ENCODE measurements around the gene MPC1. TPM values are rescaled to one million over a fixed set of nuclear protein-coding genes. Genes with fewer than 3 reads are reported as not detected.

MPC1 gene
- 10 to 100 TPM; 22.5 to 22.9 TPM for total RNA-seq

GRCh38 chr6:166382933-166383801, at the start of gene MPC1:
MPC1 (minus strand) TSS chr6:166382940; CDS start chr6:166382876, 64 bp downstream.
- ChIA-PET CTCF (interaction anchor here (1.0 to 1.4 kb wide), 2 partner anchors 41 to 70 kb away, joined by 3 to 4 read pairs; no protein-coding TSS in a partner anchor), POLR2A (interaction anchor here (1.5 kb wide), 1 partner anchor 41 kb away, joined by 3 read pairs; no protein-coding TSS in a partner anchor)
- DNase-seq: peak; percentile 96
- Mint-ChIP-seq H3K27ac (peak within 1 kb of the TSS; percentile 74), H3K4me3 (peak within 1 kb of the TSS; percentile 87), H3K36me3 (no peaks in the 10 kb centered on the region), H3K4me1 (ENCODE audit: low read depth) (peaks cover 7% of the 10 kb centered on the region), H3K9me3 (no peaks in the 10 kb centered on the region), H3K27me3 (no peaks in the 10 kb centered on the region)
- intact Hi-C loops (cut with micrococcal nuclease): loop anchor here (1.0 to 10.0 kb wide), 7 partner anchors 18 to 574 kb away; partner anchors contain the start of gene RNASET2

DNA sequence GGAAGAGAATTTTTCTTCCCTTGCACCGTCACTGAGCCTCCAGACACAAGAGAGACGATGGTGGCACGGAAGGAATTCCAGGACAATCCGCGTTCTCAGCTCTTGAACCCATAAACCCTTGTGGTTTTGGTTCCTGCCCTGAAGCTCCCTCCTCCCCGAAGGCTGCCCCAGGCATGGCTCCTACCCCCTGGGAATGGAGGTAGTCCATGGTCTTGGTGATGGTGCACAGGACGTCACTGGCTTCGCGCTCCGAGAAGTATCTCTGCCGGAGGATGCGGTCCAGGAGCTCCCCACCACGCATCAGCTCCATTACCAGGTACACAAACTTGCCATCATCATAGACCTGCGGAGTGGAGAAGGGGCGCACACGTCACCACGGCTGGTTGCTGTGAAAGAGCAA, 47.5 kb upstream of the MPC1 start:
- no peak for DNase-seq
- intact Hi-C loops (cut with micrococcal nuclease): no loop called here
- Mint-ChIP-seq H3K4me1 (ENCODE audit: low read depth) (peaks cover under 1% of the 10 kb centered on the region), H3K9me3 (peaks cover 4% of the 10 kb centered on the region), H3K27me3 (no peaks in the 10 kb centered on the region), H3K36me3 (peaks cover 4% of the 10 kb centered on the region), H3K4me3 (no peak overlapping the region), H3K27ac (no peak overlapping the region)
- POLR2A ChIA-PET: no interaction called here
- CTCF ChIA-PET: no interaction called here

DNA sequence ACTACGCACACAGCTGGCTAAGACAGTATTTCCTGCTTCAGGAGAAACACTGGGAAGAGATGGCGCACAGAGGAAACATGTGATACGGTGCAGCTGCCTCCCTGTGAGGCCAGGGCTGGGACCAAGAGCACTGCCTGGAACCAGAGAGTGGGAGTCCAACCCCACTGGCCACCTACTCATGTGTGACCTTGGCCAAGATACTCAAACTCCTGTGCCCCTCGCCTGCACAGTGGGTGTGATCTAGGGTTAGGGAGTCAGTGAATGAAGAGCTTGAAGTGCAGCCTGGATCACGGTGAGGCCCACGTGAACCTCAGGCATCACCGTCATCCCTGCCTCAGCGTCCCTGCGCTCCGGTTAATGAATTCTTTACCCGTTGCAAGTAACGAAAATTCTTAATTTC, 41.7 kb upstream of the MPC1 start:
- Mint-ChIP-seq H3K27ac (no peak overlapping the region), H3K27me3 (no peaks in the 10 kb centered on the region), H3K4me3 (no peak overlapping the region), H3K36me3 (peaks cover 1% of the 10 kb centered on the region), H3K4me1 (ENCODE audit: low read depth) (peaks cover 11% of the 10 kb centered on the region), H3K9me3 (peaks cover 2% of the 10 kb centered on the region)
- no peak for DNase-seq
- ChIA-PET POLR2A (no interaction called here), CTCF (no interaction called here)
- intact Hi-C loops (cut with micrococcal nuclease): no loop called here

- CTCF ChIA-PET: no interaction called here
These were observed 41.0 kb upstream of the MPC1 start for GRCh38 chr6:166423781-166424180.

GRCh38 chr6:166423051-166423745, 40.5 kb upstream of the MPC1 start:
- Mint-ChIP-seq H3K27ac (no peak overlapping the region), H3K36me3 (no peaks in the 10 kb centered on the region), H3K4me3 (no peak overlapping the region), H3K4me1 (ENCODE audit: low read depth) (peaks cover 24% of the 10 kb centered on the region), H3K9me3 (no peaks in the 10 kb centered on the region), H3K27me3 (no peaks in the 10 kb centered on the region)
- POLR2A ChIA-PET: no interaction called here
- DNase-seq: no peak
- intact Hi-C loops (cut with micrococcal nuclease): no loop called here
- CTCF ChIA-PET: no interaction called here

More at GRCh38 chr6:166423781-166424180, 41.0 kb upstream of the MPC1 start:
- Mint-ChIP-seq H3K27ac (no peak overlapping the region), H3K9me3 (peaks cover 2% of the 10 kb centered on the region), H3K4me3 (no peak overlapping the region), H3K27me3 (no peaks in the 10 kb centered on the region), H3K36me3 (peaks cover 1% of the 10 kb centered on the region), H3K4me1 (ENCODE audit: low read depth) (peaks cover 18% of the 10 kb centered on the region)
- DNase-seq: no peak
- intact Hi-C loops (cut with micrococcal nuclease): no loop called here
- POLR2A ChIA-PET: no interaction called here

DNA sequence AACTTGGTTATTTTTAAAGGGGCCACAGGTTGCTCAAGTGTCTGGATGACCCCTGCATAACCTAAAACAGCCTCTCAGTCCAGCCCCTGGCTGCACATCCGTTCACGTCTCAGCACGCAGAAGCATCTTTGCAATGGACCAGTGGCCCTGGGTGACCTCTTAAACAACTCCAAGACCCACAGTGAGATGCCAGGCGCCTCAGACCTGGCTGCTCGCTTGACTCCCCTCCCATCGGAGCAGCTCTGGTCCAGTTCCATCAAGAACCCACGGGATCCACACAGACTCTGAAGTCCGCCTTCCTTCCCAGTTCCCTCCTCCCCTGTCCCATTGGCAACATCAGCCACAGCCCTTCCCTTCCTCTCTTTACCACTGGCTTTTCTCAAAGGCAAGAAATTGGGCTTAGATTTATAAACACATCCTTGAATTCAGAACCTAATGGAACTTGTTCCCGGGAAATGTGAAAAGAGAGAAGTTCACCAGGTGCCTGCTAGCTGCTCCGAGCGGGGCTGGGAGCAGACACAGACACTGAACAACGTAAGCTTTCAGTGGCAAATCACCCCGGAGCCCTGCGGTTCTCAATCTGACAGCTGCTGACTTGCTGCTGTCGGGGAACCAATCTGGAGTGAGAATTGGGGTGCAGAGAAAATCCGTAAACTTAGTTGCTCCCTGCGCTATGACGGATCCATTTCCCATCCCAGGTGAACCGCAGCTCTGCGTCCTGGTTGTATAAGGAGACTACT, 39.6 kb upstream of the MPC1 start:
- Mint-ChIP-seq H3K36me3 (no peaks in the 10 kb centered on the region), H3K4me1 (ENCODE audit: low read depth) (peaks cover 32% of the 10 kb centered on the region), H3K27me3 (no peaks in the 10 kb centered on the region), H3K4me3 (no peak overlapping the region), H3K27ac (no peak overlapping the region), H3K9me3 (no peaks in the 10 kb centered on the region)
- CTCF ChIA-PET: no interaction called here
- POLR2A ChIA-PET: no interaction called here
- no peak for DNase-seq
- intact Hi-C loops (cut with micrococcal nuclease): no loop called here

- intact Hi-C loops (cut with micrococcal nuclease): no loop called here
These were observed 37.6 kb upstream of the MPC1 start for GRCh38 chr6:166420351-166420750.

DNA sequence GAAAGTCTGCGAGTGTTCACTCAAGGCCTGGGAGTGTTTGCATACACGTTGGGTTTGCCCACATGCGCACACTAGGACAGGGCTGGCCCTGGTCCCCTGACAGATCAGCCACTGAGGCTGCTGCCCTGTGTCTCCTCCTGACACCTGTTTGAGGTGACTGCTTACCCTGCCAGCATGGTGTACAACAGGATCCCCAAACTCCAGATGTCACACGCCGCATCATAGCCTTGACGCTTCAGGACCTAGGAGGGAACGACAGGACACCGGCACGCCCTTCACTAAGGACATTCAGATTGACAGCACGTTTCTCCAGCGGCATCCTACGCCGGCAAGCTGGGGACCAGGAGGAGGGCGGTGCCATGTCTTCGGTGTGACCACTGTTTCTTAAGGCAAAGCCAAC, 37.0 kb upstream of the MPC1 start:
- H3K27ac Mint-ChIP-seq: peak overlapping the region; percentile 73
- no peak overlapping the region for H3K4me3 Mint-ChIP-seq
- H3K36me3 Mint-ChIP-seq: peaks cover 12% of the 10 kb centered on the region
- POLR2A ChIA-PET: no interaction called here
- CTCF ChIA-PET: interaction anchor here (1.1 kb wide), 1 partner anchor 19 kb away, joined by 3 read pairs; no protein-coding TSS in a partner anchor
- H3K27me3 Mint-ChIP-seq: no peaks in the 10 kb centered on the region
- peaks cover 14% of the 10 kb centered on the region for H3K9me3 Mint-ChIP-seq
- H3K4me1 Mint-ChIP-seq (ENCODE audit: low read depth): peaks cover 57% of the 10 kb centered on the region
- DNase-seq: no peak
- intact Hi-C loops (cut with micrococcal nuclease): loop anchor here (1.0 to 10.0 kb wide), 4 partner anchors 8 to 535 kb away; partner anchors contain the start of genes RNASET2 and SFT2D1

More at GRCh38 chr6:166420351-166420750, 37.6 kb upstream of the MPC1 start:
- H3K27me3 Mint-ChIP-seq: no peaks in the 10 kb centered on the region
- POLR2A ChIA-PET: no interaction called here
- peaks cover 12% of the 10 kb centered on the region for H3K36me3 Mint-ChIP-seq
- peaks cover 52% of the 10 kb centered on the region for H3K4me1 Mint-ChIP-seq (ENCODE audit: low read depth)
- CTCF ChIA-PET: interaction anchor here (1.2 kb wide), 1 partner anchor 20 kb away, joined by 3 read pairs; no protein-coding TSS in a partner anchor
- H3K9me3 Mint-ChIP-seq: peaks cover 14% of the 10 kb centered on the region
- H3K27ac Mint-ChIP-seq: no peak overlapping the region
- DNase-seq: no peak
- no peak overlapping the region for H3K4me3 Mint-ChIP-seq

- Mint-ChIP-seq H3K9me3 (peaks cover 14% of the 10 kb centered on the region), H3K36me3 (peaks cover 12% of the 10 kb centered on the region), H3K27ac (peak overlapping the region; percentile 73), H3K27me3 (no peaks in the 10 kb centered on the region), H3K4me3 (peak overlapping the region; percentile 4), H3K4me1 (ENCODE audit: low read depth) (peaks cover 62% of the 10 kb centered on the region)
- ChIA-PET POLR2A (no interaction called here), CTCF (interaction anchor here (1.1 kb wide), 1 partner anchor 19 kb away, joined by 3 read pairs; no protein-coding TSS in a partner anchor)
- intact Hi-C loops (cut with micrococcal nuclease): loop anchor here (1.0 to 10.0 kb wide), 4 partner anchors 8 to 536 kb away; partner anchors contain the start of genes RNASET2 and SFT2D1
- peak; percentile 82 for DNase-seq
These were observed 36.5 kb upstream of the MPC1 start for GRCh38 chr6:166419286-166419685.

DNA sequence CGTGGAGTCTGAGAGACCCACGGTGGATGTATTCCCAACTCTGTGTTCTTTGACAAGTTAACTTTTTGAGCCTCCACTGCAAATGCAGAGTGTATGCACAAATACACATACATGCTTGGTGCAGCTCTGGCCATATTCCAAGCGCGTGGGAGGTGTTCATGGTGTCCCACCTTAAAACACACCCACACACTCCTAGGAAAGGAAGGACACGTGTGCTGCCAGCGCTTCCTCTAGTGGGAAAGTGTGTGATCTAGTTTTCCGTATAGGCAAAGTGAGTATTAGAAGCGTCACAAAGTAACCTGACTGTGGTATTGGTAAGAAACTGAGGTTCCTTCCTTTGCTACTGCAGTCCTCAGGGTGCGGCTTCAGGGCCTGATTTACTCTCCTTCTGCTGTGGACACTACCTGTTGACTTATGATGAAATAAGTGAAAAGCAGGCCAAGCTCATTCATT, 36.0 kb upstream of the MPC1 start:
- peak; percentile 44 for DNase-seq
- H3K27ac Mint-ChIP-seq: peak overlapping the region; percentile 73
- H3K4me3 Mint-ChIP-seq: peak overlapping the region; percentile 4
- peaks cover 14% of the 10 kb centered on the region for H3K9me3 Mint-ChIP-seq
- H3K4me1 Mint-ChIP-seq (ENCODE audit: low read depth): peaks cover 65% of the 10 kb centered on the region
- CTCF ChIA-PET: interaction anchor here (1.1 kb wide), 1 partner anchor 18 kb away, joined by 3 read pairs; no protein-coding TSS in a partner anchor
- intact Hi-C loops (cut with micrococcal nuclease): loop anchor here (1.0 to 10.0 kb wide), 4 partner anchors 7 to 536 kb away; partner anchors contain the start of genes RNASET2 and SFT2D1
- no peaks in the 10 kb centered on the region for H3K27me3 Mint-ChIP-seq
- POLR2A ChIA-PET: no interaction called here
- peaks cover 12% of the 10 kb centered on the region for H3K36me3 Mint-ChIP-seq

- peak; percentile 66 for DNase-seq
- peaks cover 14% of the 10 kb centered on the region for H3K9me3 Mint-ChIP-seq
- H3K36me3 Mint-ChIP-seq: peaks cover 12% of the 10 kb centered on the region
- H3K4me1 Mint-ChIP-seq (ENCODE audit: low read depth): peaks cover 75% of the 10 kb centered on the region
- H3K27me3 Mint-ChIP-seq: no peaks in the 10 kb centered on the region
- intact Hi-C loops (cut with micrococcal nuclease): loop anchor here (1.0 to 10.0 kb wide), 6 partner anchors 71 to 538 kb away; partner anchors contain the start of genes RNASET2, RPS6KA2 and SFT2D1
- ChIA-PET CTCF (no interaction called here), POLR2A (no interaction called here)
- H3K27ac Mint-ChIP-seq: peak overlapping the region; percentile 68
- peak overlapping the region; percentile 16 for H3K4me3 Mint-ChIP-seq
These were observed 34.5 kb upstream of the MPC1 start for GRCh38 chr6:166417285-166417691.
